Ureter (tissue), 1 donor: ENCODE data around the gene TCEA2. TPM values are rescaled to one million over a fixed set of nuclear protein-coding genes. Genes with fewer than 3 reads are reported as not detected.
"Not testable (repeated sequence)": the region's sequence is repeated elsewhere in the genome, so short reads cannot be mapped to it uniquely, and the experiment has no call there.

Source experiments
- DNase-seq: peaks from one replicate; pipeline ENCODE4 v3.0.0-alpha.2; 2020; ENCODE audit warnings: low spot score
- total RNA-seq: library from RNA; stranded (reverse); gene quantifications from one replicate; pipeline ENCODE4 v1.2.4, GENCODE V29; 2023
- donor health status: DM: yes; HTN: yes; CAD: no.

Gene TCEA2
- total RNA-seq, 1 donor from 2014 or later, result 43.6 TPM

DNA sequence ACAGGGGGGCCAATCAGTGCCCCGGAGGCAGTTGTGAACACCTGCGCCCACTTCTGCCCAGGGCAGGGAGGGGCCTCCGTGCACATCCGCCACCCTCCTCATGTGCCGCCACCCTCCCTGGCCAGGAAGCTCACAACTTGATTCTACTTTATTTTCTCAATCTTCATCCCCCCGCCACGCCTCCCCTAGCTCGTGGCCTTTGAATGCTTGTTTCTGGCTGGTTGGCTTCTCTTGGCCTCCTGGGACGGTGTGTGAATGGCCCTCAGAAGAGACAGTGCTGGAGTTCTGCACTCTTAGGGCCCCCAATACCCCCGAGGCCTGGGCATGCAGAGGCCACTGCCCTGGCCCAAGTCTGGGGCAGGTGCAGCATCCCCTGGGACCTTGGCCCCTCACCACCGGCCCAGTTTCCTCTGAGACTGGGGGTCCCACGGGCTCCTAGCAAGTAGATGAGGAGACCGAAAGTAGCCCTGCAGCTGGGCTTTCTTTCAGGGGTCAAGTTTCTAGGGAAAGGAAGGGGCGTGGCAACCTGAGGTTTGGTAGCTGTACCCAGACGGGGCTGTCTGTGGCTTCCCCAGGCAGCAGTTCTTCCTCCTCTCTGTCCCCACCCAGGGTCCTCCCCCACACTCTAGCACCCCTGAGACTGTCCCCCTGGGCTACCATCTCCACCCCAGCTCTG lies 15.0 kb downstream of the TCEA2 start:
- DNase-seq, result no peak

DNA sequence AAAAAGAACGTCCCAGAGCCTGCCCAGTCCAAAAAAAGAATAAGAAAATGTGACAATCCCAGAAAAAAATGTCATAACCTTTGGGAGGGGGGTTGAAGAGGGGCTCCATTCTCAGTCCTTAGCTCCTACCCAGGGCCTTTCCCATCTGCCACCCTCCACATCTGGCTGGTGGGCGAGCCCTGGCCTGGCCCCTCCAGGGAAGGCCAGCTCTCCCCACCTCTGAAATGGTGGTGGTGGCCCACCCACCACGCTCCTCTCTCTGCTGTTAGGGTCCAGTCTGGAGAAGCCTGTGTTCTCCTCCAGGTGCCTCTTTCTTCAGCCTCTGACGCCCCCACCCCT lies 15.9 kb downstream of the TCEA2 start:
- DNase-seq, result no peak

DNA sequence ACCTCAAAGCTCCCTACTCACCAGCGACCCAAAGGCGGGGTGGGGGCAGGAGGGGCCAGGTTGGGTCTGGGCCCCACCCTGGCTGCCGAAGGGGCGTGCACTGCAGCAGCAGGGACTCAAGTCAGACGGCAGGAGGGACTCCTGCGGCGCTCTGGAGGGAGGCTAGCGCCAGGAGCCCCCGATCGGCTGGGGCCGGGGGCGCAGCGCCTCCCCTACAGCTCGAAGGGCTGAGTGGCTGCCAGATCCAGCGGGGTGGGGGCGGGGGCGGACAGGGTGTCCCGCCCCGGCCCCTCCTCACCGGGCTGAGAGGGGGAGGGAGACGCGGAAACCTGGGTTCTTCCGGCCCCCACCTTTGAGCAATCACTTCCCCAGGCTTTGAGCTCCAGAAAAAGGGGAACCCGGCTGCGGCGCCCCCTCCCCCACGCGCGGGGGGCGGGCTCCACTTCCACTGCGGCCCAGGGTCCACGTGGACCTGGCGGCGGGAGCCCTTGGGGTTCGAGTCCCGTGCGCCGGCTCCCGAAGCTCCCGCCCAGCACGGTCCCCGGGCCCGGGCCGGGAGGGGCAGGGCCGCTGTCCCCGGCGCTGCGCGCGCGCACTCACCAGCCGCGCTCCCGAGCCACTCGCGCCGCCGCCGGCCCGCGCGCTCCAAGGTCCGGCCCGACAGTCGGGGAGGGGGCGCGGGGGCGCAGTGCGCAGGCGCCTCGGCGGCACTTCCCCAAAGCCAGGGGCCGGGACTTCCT lies 16.4 kb downstream of the TCEA2 start, which contains the start of gene RGS19:
RGS19 (minus strand) TSS at position 246 of the 740 bp plus-strand sequence. CDS start 2,632 bp downstream, outside the sequence.
- DNase-seq, result no peak

- DNase-seq, result no peak
These were observed 17.2 kb downstream of the TCEA2 start, which contains the start of gene OPRL1 for GRCh38 chr20:64080013-64080812. Gene OPRL1 (plus strand): TSS chr20:64080082. CDS start chr20:64092721, 12,639 bp downstream.

GRCh38 chr20:64080813-64081623 lies 18.0 kb downstream of the TCEA2 start:
- DNase-seq, result no peak

DNA sequence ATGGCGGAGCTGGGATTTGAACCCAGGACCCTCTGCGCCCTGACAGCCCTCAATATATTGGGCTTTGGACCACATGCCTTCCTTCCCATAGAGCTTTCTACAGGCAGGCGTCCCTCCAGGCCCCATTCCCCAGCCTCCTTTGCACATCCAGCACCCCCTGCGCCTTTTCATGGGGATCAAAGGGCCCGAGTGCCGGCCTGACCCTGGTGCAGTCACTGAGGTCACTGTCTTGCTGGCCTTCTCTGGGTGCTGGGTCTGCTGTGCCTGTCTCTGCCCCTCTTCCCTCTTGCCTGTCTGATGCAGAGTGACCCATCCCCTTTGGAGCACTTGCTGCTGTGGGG lies 18.6 kb downstream of the TCEA2 start:
- no peak for DNase-seq

DNA sequence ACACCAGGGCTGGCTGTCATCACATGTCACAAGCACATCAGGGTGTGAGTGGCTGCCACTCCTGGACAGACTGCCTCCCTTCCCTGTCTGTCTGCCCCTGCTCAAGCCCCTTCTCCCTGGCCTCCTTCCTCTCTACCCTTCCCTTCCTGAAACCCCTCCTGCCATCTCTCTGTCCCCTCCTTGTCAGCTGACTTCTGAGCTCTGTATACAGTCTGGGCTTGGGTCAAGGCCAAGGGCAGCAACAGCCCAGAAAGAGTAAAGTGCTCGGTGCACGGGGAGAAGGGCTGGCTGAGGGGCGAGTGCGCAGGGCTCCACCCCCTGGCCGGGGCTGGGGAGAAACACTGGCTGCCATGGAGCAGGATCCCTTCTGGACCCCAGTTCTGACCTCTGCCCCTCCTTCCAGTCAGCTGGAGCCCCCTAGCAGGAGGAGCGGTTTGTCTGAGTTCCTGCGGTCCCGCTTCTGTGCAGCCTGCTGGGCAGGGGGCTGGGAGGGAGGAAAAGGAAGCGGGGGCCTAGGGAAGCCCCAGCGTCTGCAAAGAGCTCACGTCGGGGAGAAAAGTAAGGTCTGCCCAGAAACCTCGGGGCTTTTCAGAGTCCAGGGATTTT lies 19.2 kb downstream of the TCEA2 start:
- DNase-seq, result no peak

DNA sequence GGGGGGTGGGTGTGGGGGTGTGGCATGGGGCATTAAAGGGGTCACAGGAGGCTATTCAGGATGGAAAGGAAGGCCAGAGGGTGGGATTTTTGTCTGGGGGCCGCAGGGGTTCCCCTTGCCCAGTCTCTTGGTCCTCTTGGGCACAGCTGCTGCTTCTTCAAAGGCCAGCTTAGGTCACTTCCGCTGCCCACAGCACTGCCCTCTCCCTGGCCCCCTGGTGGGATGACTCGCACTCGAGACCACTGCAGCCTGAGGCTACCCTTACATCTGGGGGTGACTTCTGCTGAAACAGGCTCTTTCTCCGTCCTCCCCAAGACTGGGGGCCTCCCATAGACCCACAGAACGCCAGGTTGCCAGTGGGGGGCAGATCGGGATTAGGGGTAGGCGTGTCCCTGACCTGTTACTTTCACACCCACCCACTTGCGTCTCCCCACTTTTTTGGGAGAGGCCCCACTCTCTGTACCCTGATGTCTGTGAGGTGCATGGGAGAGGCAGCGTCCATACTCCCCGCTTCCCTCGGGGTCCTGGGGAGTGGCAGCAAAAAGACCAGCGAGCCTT lies 19.9 kb downstream of the TCEA2 start:
- DNase-seq, result no peak

- no peak for DNase-seq
These were observed 20.4 kb downstream of the TCEA2 start for GRCh38 chr20:64083378-64083803.

GRCh38 chr20:64083804-64084684 lies 21.0 kb downstream of the TCEA2 start, which contains the start of gene LKAAEAR1:
Gene LKAAEAR1 (minus strand): TSS chr20:64084398. CDS start chr20:64084219, 179 bp downstream.
- no peak for DNase-seq

GRCh38 chr20:64084685-64085152 lies 21.7 kb downstream of the TCEA2 start:
- no peak for DNase-seq

- no peak for DNase-seq
These were observed 23.8 kb downstream of the TCEA2 start for GRCh38 chr20:64086801-64087200.

DNA sequence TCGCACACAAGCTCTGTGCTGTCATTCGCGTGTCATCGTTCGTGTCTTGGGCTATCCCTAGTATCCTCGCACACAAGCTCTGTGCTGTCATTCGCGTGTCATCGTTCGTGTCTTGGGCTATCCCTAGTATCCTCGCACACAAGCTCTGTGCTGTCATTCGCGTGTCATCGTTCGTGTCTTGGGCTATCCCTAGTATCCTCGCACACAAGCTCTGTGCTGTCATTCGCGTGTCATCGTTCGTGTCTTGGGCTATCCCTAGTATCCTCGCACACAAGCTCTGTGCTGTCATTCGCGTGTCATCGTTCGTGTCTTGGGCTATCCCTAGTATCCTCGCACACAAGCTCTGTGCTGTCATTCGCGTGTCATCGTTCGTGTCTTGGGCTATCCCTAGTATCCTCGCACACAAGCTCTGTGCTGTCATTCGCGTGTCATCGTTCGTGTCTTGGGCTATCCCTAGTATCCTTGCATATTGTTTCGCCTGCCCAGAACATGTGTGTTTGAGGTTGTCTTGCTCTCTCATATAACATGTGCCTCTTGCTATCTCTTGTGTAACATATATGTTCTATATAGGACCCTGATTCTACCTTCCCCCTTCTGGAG lies 24.3 kb downstream of the TCEA2 start:
- not testable (repeated sequence) for DNase-seq

DNA sequence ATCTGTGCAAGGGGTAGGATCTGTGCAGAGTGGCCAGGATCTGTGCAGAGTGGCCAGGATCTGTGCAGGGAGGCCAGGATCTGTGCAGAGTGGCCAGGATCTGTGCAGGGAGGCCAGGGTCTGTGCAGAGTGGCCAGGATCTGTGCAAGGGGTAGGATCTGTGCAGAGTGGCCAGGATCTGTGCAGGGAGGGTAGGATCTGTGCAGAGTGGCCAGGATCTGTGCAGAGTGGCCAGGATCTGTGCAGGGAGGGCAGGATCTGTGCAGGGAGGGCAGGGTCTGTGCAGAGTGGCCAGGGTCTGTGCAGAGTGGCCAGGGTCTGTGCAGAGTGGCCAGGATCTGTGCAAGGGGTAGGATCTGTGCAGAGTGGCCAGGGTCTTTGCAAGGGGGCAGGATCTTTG lies 25.6 kb downstream of the TCEA2 start:
- DNase-seq, result not testable (repeated sequence)

DNA sequence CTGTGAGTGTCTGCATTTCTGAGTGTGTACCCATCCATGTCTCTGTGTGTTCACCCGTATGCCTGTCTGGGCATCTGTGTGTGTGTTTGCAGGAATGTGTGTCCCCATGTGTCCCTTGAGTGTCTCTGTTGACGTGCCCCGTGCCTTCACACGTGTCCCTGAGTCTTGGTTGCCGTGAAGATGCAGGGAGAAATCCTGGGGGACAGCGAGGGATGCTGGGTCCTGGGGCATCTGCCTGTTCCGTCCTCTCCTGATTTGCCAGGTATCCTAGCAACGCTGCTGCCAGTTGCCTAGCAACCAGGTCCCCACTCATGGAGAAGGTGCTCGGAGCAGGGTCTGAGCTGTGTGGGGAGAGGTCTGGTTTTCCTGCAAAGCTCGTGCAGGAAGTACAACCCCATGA lies 27.2 kb downstream of the TCEA2 start:
- no peak for DNase-seq

DNA sequence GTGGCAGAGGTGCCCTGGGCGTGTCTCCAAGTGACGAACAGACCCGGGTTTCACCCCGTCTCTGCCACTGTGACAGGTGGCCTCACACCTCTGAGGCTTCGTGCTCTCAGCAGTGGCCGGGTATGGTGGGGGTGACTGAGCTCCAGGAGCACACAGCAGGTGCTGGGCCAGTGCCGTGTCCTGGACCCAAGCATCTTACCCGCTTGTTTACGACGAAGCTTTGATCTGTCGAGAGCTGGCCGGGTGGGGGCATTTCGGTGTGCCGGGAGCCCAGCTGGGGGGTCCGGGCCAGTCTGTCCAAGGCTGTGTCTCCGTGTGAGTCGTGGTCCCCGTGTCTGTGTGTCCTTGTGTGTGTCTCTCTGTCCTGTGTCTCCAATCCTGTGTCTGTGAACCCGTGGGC lies 28.3 kb downstream of the TCEA2 start:
- DNase-seq, result no peak

DNA sequence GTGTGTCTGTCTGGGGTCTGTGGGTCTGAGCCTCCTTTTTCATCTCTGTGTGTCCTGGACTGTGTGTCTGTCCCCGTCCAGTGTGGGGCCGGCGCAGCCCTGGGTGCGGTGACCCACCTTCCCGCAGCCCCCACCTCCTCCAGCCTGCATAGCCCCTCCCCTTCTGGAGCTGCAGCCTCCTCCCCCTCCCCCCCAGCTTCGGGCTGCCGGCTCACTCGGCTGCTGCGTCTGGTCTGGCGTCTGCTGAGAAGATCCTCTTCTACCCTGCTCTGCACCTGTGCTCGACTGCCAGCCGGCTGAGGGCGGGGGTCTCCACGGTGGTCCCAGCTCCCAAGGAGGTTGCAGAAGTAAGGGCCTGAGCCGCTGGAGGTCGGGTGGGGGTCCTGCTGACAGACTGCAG lies 28.8 kb downstream of the TCEA2 start:
- DNase-seq, result no peak

DNA sequence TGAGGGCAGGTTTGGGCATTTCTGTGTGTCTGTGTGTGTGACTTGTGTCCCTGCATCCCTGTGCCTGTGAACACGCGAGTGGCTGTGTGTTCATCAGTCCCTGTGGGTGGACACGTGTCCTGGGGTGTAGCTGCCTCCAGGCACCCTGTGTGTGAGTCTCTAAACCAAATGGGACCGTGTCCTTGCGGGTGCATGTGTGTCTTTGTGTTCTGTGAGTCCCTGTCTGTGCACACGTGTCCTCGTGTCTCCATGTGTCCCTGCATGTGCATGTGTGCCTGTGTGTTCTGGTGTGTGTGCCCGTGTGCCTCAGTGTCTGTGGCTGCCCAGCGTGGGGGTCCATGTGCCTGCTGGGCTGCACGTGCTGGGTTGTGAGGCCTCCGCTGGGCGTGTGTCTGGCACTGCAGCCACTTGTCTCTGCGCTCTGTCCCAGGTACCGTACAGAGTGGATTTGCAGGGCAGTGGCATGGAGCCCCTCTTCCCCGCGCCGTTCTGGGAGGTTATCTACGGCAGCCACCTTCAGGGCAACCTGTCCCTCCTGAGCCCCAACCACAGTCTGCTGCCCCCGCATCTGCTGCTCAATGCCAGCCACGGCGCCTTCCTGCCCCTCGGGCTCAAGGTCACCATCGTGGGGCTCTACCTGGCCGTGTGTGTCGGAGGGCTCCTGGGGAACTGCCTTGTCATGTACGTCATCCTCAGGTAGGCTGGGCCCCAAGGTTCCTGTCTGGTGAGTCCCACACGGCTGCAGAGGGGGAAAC lies 29.4 kb downstream of the TCEA2 start:
- DNase-seq, result no peak
